A549 (cell line): ENCODE measurements around the gene ECM2. TPM values are rescaled to one million over a fixed set of nuclear protein-coding genes. Genes with fewer than 3 reads are reported as not detected.

ENCODE experiments used
- ATAC-seq, 2 experiments: fragments of 200-7000 bp in 1 of 2; fragments of >200 bp in 1 of 2; cut with Nextera tagmentation in 1 of 2; cut with Tn5 transposase in 1 of 2; 3 replicates each; pipeline versions ENCODE4 v1.8.0 to v1.9.1; 2018 to 2020; ENCODE audit warnings: mild to moderate bottlenecking in 1 of 2, moderate library complexity in 1 of 2
- CTCF ChIA-PET: fragments of 300-600 bp; sonication (Branson Sonifier 250); formaldehyde crosslinking; extraction: SDS; loops from one replicate; lab custom pipeline; 2021; ENCODE audit warnings: antibody characterized with exemption, inconsistent platforms; lab: Yijun Ruan, JAX
- POLR2A ChIA-PET: fragments of 350-600 bp; formaldehyde crosslinking; extraction: SDS; loops from one replicate; lab custom pipeline; 2021; ENCODE audit warnings: antibody characterized with exemption, inconsistent platforms; lab: Yijun Ruan, JAX
- DNase-seq, 2 experiments: peaks; one replicate each; pipeline versions ENCODE4 v3.0.0 to v3.0.0-alpha.2; 2011 to 2016; ENCODE audit warnings: low read depth in 1 of 2, low spot score in 1 of 2
- FAIRE-seq: peaks from 2 replicates; lab custom pipeline; 2011; peaks lifted over from hg19 to GRCh38; lab: Jason Lieb, UNC
- H3K27ac ChIP-seq, 2 experiments: fragments of >200 bp; sonication (Bioruptor Twin); formaldehyde crosslinking; 3 replicates each; pipeline ENCODE4 v1.5.1; 2016 to 2017
- H3K4me1 ChIP-seq: fragments of >200 bp; sonication (Bioruptor Twin); formaldehyde crosslinking; 3 replicates; pipeline ENCODE4 v1.6.1; 2016
- H3K4me2 ChIP-seq: fragments of >200 bp; sonication (Bioruptor Twin); formaldehyde crosslinking; 3 replicates; pipeline ENCODE4 v1.6.1; 2016
- H3K4me3 ChIP-seq: fragments of >200 bp; sonication (Bioruptor Twin); formaldehyde crosslinking; 3 replicates; pipeline ENCODE4 v1.5.1; 2016
- H3K9me3 ChIP-seq: fragments of >200 bp; sonication (Bioruptor Twin); formaldehyde crosslinking; 3 replicates; pipeline ENCODE4 v1.6.1; 2016
- BCL3 ChIP-seq: fragments of >200 bp; sonication (Bioruptor Twin); formaldehyde crosslinking; IDR thresholded peaks from 3 replicates; pipeline ENCODE4 v1.6.1; 2016
- BHLHE40 ChIP-seq: IDR thresholded peaks from 2 replicates; pipeline ENCODE4 v1.6.1; 2012; ENCODE audit warnings: low read depth, low read length, inconsistent platforms
- CBX2 ChIP-seq: fragments of 200-600 bp; sonication (generic); IDR thresholded peaks from 2 replicates; pipeline ENCODE4 v1.6.1; 2016; ENCODE audit warnings: low read depth, mild to moderate bottlenecking, borderline replicate concordance
- CBX8 ChIP-seq: fragments of 200-600 bp; sonication (generic); IDR thresholded peaks from 2 replicates; pipeline ENCODE4 v1.6.1; 2016
- CEBPB ChIP-seq, 2 experiments: fragments of >200 bp in 1 of 2; sonication (Bioruptor Twin) in 1 of 2; formaldehyde crosslinking in 1 of 2; IDR thresholded peaks; 2 replicates each; pipeline ENCODE4 v1.6.1; 2012 to 2016
- CTCF ChIP-seq: fragments of >200 bp; sonication (Bioruptor Twin); formaldehyde crosslinking; IDR thresholded peaks from 3 replicates; pipeline ENCODE4 v1.5.1; 2016
- ELK1 ChIP-seq: fragments of 150-350 bp; IDR thresholded peaks from 2 replicates; pipeline ENCODE4 v1.6.1; 2014; ENCODE audit warnings: low read depth, mild to moderate bottlenecking, low read length
- ESRRA ChIP-seq: fragments of 150-350 bp; IDR thresholded peaks from 2 replicates; pipeline ENCODE4 v1.6.1; 2014; ENCODE audit warnings: mild to moderate bottlenecking, low read length, borderline replicate concordance
- GATA3 ChIP-seq: IDR thresholded peaks from 2 replicates; pipeline ENCODE4 v1.6.1; 2012; ENCODE audit warnings: borderline replicate concordance
- HEYL ChIP-seq: fragments of 250-450 bp; sonication (Bioruptor Pico); IDR thresholded peaks from 2 replicates; pipeline ENCODE4 v1.8.0; 2021; ENCODE audit warnings: mild to moderate bottlenecking, moderate library complexity
- HOXB5 ChIP-seq: fragments of 250-450 bp; sonication (Bioruptor Pico); IDR thresholded peaks from 2 replicates; pipeline ENCODE4 v1.5.0; 2020; ENCODE audit warnings: mild to moderate bottlenecking, moderate library complexity
- JUNB ChIP-seq: fragments of >200 bp; sonication (Bioruptor Twin); formaldehyde crosslinking; IDR thresholded peaks from 2 replicates; pipeline ENCODE4 v1.6.1; 2016
- KDM1A ChIP-seq: fragments of 200-600 bp; sonication (generic); IDR thresholded peaks from 2 replicates; pipeline ENCODE4 v1.6.1; 2016; ENCODE audit warnings: low read depth, mild to moderate bottlenecking
- KDM5A ChIP-seq: fragments of 200-600 bp; sonication (generic); IDR thresholded peaks from 2 replicates; pipeline ENCODE4 v1.6.1; 2016; ENCODE audit warnings: antibody characterized with exemption, mild to moderate bottlenecking
- MAFK ChIP-seq: fragments of 450-650 bp; IDR thresholded peaks from 2 replicates; pipeline ENCODE4 v1.6.1; 2014; ENCODE audit not compliant: partially characterized antibody
- MYC ChIP-seq: IDR thresholded peaks from 2 replicates; pipeline ENCODE4 v1.6.1; 2012; ENCODE audit warnings: mild to moderate bottlenecking, inconsistent platforms, low read length, improper control_type of control experiment, borderline replicate concordance
- NFE2L2 ChIP-seq: fragments of 150-350 bp; conservative IDR thresholded peaks from 2 replicates; pipeline ENCODE4 v1.6.1; 2014; ENCODE audit warnings: low read length
- NR3C1 ChIP-seq: fragments of >200 bp; sonication (Bioruptor Twin); formaldehyde crosslinking; IDR thresholded peaks from 3 replicates; pipeline ENCODE4 v1.6.1; 2017
- PHF8 ChIP-seq: fragments of 200-600 bp; sonication (generic); IDR thresholded peaks from 2 replicates; pipeline ENCODE4 v1.6.1; 2016; ENCODE audit warnings: low read depth, mild to moderate bottlenecking, antibody characterized with exemption, moderate library complexity, borderline replicate concordance
- POLR2A ChIP-seq: IDR thresholded peaks from 2 replicates; pipeline ENCODE4 v1.6.1; 2012; ENCODE audit warnings: mild to moderate bottlenecking, low read length
- RFX5 ChIP-seq: fragments of 450-650 bp; IDR thresholded peaks from 2 replicates; pipeline ENCODE4 v1.7.1; 2014; ENCODE audit warnings: antibody characterized with exemption, mild to moderate bottlenecking, moderate library complexity
- SREBF2 ChIP-seq: fragments of 450-650 bp; IDR thresholded peaks from 2 replicates; pipeline ENCODE4 v1.6.1; 2014; ENCODE audit warnings: mild to moderate bottlenecking, moderate library complexity
- WGBS: methylation state at CpG from one replicate; pipeline ENCODE4 v1.1.6; 2017; ENCODE audit errors: missing lambda C conversion rate; 5-methylcytosine and 5-hydroxymethylcytosine counted together
- polyA plus RNA-seq, 4 experiments: library from polyadenylated mRNA; depleted of rRNA in 3 of 4; stranded (reverse); fragments of >200 nt; fragmentation: RNase III in 1 of 4; extraction: RNeasy Plus Mini Kit Qiagen cat#74134 plus additional on column Dnase treatment in 1 of 4; gene quantifications; 2 replicates in 3 of 4; 3 replicates in 1 of 4; pipeline ENCODE4 v1.2.3, GENCODE V29; 2011 to 2017

ECM2 gene
- polyA plus RNA-seq, 2 of the 4 experiments (the other 2 are of a cell fraction) = 0.35 to 0.43 TPM

- POLR2A ChIA-PET = no interaction called here
- CTCF ChIA-PET = interaction anchor here (0.5 to 1.3 kb wide), 2 partner anchors 8 to 351 kb away, joined by 3 to 5 read pairs; no protein-coding TSS in a partner anchor
- 98% methylated on average over 2 of the region's 2 CpGs for WGBS
Measured at GRCh38 chr9:92494856-92495255, 40.9 kb downstream of the ECM2 start.

DNA sequence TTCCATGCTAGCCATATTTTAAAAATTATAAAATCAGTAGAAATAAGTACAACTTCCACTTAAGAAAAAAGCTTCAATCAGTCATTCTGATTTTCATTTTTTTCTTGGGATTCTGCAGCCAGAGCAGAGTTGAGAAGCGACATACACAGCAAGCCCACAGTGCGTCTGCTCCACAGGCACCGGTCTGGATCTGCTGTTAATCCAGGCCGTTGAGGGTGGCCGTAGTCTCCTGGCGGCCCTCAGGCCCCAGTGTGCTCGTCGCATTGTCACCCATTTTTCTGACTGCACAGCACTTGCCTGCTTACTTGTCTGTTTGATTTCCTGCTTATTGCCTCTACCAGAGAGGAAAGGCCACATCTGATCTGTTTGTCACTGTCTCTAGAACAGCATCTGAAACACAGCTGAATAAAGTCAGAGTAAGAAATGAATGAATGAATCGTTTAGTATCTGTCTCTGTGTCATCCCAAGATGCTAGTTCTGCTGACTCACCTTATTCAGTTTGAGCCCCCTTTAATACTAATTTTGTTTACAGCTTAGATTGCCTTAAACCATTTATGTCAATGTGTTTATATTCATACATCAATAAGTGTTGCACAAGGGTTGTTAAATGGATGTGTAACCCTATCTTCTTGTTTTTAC, 41.9 kb downstream of the ECM2 start:
- no peaks in the 10 kb centered on the region for H3K4me1 ChIP-seq
- H3K4me3 ChIP-seq = no peak overlapping the region
- FAIRE-seq (no peak), DNase-seq (no peak)
- CTCF ChIA-PET = interaction anchor here (1.3 kb wide), 1 partner anchor 9 kb away, joined by 5 read pairs; no protein-coding TSS in a partner anchor
- no peak for TF ChIP-seq HEYL (CRISPR knock-in tag)
- peak; percentile 62 for TF ChIP-seq MAFK
- TF ChIP-seq, all 56 proteins: peak for 1
- no peak for ATAC-seq
- POLR2A ChIA-PET = no interaction called here
- no peak overlapping the region for H3K4me2 ChIP-seq
- H3K9me3 ChIP-seq = no peaks in the 10 kb centered on the region
- 90% methylated on average over 9 of the region's 9 CpGs for WGBS
- H3K27ac ChIP-seq = no peak overlapping the region

More at GRCh38 chr9:92494856-92495255, 40.9 kb downstream of the ECM2 start:
- no peaks in the 10 kb centered on the region for H3K4me1 ChIP-seq
- no peak overlapping the region for H3K4me2 ChIP-seq
- DNase-seq = no peak
- H3K4me3 ChIP-seq = no peak overlapping the region
- ATAC-seq = no peak
- no peak for TF ChIP-seq NR3C1
- no peak for TF ChIP-seq HEYL (CRISPR knock-in tag)
- no peak for TF ChIP-seq CTCF
- TF ChIP-seq POLR2A = no peak
- TF ChIP-seq KDM1A = no peak
- no peak for TF ChIP-seq BCL3
- no peak for TF ChIP-seq ESRRA
- TF ChIP-seq PHF8 = no peak
- FAIRE-seq = no peak
- H3K9me3 ChIP-seq = no peaks in the 10 kb centered on the region
- no peak overlapping the region for H3K27ac ChIP-seq

DNA sequence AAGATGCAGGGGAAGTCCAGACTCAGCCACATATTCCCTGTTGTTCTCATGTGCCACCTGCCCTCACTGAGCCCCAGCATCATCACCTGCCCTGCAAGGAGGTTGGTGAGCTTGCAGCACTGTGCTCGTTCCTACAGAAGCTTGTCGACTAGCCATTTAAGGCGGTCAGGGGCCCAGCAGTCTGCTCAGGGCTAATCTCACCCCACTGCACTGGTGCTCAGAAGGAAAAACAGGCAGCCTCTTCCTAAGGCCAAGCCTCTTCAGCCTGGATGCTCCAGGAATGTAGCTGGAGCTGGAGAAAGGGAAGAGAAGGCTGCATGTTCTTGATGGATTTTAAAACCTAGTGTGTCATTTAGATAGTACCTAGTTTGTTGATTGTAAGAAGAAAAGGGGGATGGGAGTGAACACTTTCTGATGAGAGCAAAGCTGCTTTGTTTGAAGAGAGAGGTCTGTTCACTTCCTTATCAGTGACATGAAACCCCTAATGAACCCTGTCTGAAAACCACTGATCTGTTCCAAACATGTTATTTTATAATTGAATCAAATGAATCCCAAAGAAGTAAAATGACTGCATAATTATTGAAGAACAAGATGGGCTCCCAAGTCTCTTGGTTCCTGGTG, 42.9 kb downstream of the ECM2 start:
- WGBS = 100% methylated on average over 3 of the region's 3 CpGs
- no peak for TF ChIP-seq PHF8
- no peak for TF ChIP-seq BHLHE40
- no peak for TF ChIP-seq CBX2
- TF ChIP-seq HOXB5 (CRISPR knock-in tag) = no peak
- H3K27ac ChIP-seq = no peak overlapping the region
- H3K9me3 ChIP-seq = no peaks in the 10 kb centered on the region
- no peak for FAIRE-seq
- POLR2A ChIA-PET = no interaction called here
- CTCF ChIA-PET = interaction anchor here (0.9 kb wide), 1 partner anchor 8 kb away, joined by 3 read pairs; no protein-coding TSS in a partner anchor
- H3K4me3 ChIP-seq = no peak overlapping the region
- DNase-seq = no peak
- H3K4me2 ChIP-seq = no peak overlapping the region
- no peaks in the 10 kb centered on the region for H3K4me1 ChIP-seq
- no peak for ATAC-seq

DNA sequence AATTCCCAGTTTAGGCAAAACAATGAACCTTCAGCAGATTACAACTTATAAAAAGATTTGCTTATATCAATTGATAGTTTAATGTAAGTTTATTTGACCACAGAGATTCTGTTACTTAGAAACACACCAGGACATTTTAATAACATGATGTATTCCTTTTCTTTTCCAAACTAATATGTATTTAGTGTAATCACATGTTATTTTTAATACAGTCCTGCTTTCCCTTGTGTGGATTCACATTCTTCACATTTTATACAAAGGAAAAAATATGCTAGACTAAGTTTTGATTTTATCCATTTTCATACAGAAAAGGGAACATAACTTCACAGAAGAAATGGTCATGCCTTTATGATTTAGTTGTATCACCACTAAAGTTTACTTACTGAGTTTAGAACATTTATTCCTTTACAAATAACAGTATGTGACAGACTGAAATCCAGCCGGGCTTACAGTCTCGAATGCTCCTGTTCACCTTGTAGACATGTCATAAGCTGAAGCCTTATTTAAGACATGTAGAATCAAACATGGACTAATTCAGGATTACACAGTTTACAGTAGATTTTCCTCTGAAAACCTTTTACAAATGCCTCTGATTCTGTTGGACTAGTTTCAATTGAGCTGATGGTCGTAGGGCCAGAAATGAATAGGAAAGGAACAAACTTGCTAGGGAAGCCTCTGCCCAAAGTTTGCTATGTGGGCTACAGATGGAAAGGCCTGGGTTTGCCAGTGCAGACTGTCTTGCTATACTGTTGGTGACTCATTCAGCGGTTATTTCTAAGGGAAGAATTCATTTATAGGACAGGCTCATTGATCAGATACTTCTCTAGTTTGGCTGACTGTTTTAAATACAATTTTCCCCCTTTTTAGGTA, 46.9 kb downstream of the ECM2 start:
- Histone ChIP-seq H3K27ac (no peak overlapping the region), H3K4me2 (no peak overlapping the region), H3K4me1 (no peaks in the 10 kb centered on the region), H3K9me3 (no peaks in the 10 kb centered on the region), H3K4me3 (no peak overlapping the region)
- WGBS = 69% methylated on average over 4 of the region's 4 CpGs
- CTCF ChIA-PET = no interaction called here
- no peak for DNase-seq
- no peak for FAIRE-seq
- ATAC-seq = no peak
- POLR2A ChIA-PET = no interaction called here
- TF ChIP-seq GATA3 (no peak), KDM5A (no peak), NFE2L2 (no peak), SREBF2 (no peak), JUNB (no peak), ELK1 (no peak), CBX8 (no peak), RFX5 (no peak), CEBPB (IDR thresholded peaks at IDR 0.05) (no peak), MAFK (no peak), NR3C1 (no peak), MYC (no peak), BHLHE40 (no peak), KDM1A (no peak)
